Activated CD4-positive, CD25-positive, alpha-beta regulatory T cell treated with anti-CD3 and anti-CD28 coated beads, Interleukin-2, amount 50 U/mL, for 72 hours (primary cell): ENCODE results near the gene SEC61A1.

ENCODE experiments used
- DNase-seq: peaks from one replicate; pipeline ENCODE4 v3.0.0; 2021

SEC61A1 gene

GRCh38 chr3:128060473-128061381, 8.5 kb downstream of the SEC61A1 start:
- no peak for DNase-seq

- DNase-seq, result no peak
These were observed 10.0 kb downstream of the SEC61A1 start for GRCh38 chr3:128062033-128062745.

GRCh38 chr3:128063865-128064264, 11.6 kb downstream of the SEC61A1 start:
- DNase-seq, result no peak

GRCh38 chr3:128064962-128065361, 12.7 kb downstream of the SEC61A1 start:
- no peak for DNase-seq

- no peak for DNase-seq
These were observed 13.9 kb downstream of the SEC61A1 start for GRCh38 chr3:128066114-128066513.

- DNase-seq, result no peak
These were observed 14.4 kb downstream of the SEC61A1 start for GRCh38 chr3:128066676-128067075.

- DNase-seq, result no peak
These were observed 15.3 kb downstream of the SEC61A1 start for GRCh38 chr3:128067489-128067888.

GRCh38 chr3:128068156-128068620, 16.0 kb downstream of the SEC61A1 start:
- DNase-seq, result no peak

GRCh38 chr3:128069271-128069670, 17.0 kb downstream of the SEC61A1 start:
- DNase-seq, result no peak

- DNase-seq, result peak; percentile 26
These were observed 18.8 kb downstream of the SEC61A1 start for GRCh38 chr3:128070898-128071591.

GRCh38 chr3:128071771-128072453, 19.7 kb downstream of the SEC61A1 start:
- DNase-seq, result peak; percentile 24

GRCh38 chr3:128072454-128073184, 20.4 kb downstream of the SEC61A1 start:
- DNase-seq, result peak; percentile 25

GRCh38 chr3:128073185-128073725, 21.0 kb downstream of the SEC61A1 start:
- peak; percentile 27 for DNase-seq

GRCh38 chr3:128073807-128074206, 21.6 kb downstream of the SEC61A1 start:
- DNase-seq, result no peak

GRCh38 chr3:128074851-128075521, 22.7 kb downstream of the SEC61A1 start:
- peak; percentile 8 for DNase-seq

- DNase-seq, result peak; percentile 90
These were observed 23.6 kb downstream of the SEC61A1 start for GRCh38 chr3:128075522-128076482.

- DNase-seq, result peak; percentile 53
These were observed 24.4 kb downstream of the SEC61A1 start for GRCh38 chr3:128076483-128077201.

GRCh38 chr3:128077202-128077624, 25.0 kb downstream of the SEC61A1 start:
- DNase-seq, result no peak

- DNase-seq, result no peak
These were observed 25.4 kb downstream of the SEC61A1 start for GRCh38 chr3:128077665-128078064.
